ENCODE results near the gene GFY.

DNA sequence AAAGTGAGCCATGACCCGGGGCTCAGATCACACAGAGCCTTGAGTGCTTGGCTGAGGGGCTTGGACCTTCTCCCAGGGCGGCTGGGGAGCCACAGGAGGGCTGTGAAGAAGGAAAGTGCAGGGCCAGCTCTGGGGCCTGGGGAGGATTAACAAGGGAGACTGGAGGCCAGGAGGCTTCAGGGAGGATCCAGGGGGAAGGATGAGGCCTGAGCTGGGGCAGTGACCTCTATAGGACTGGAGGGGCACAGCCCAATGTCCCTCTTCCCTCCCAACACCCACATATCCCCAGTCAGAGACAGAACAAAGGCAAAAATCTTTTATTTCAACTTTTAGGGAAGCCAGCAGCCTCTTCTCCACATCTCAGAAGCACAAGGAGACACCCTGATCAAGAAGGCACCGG lies 20.8 kb downstream of the GFY start:
- TF ChIP-seq POLR2A (IDR thresholded peaks at IDR 0.05; ENCODE audit: low read depth, low read length) (no peak), CTCF (IDR thresholded peaks at IDR 0.05; ENCODE audit: extremely low read depth in 1 of 2, insufficient read depth in 1 of 2, low read depth in 1 of 2, low read length in 2 of 2) (no peak), MYC (IDR thresholded peaks at IDR 0.05; ENCODE audit: low read depth, low read length) (no peak), EZH2 (IDR thresholded peaks at IDR 0.05; ENCODE audit: borderline replicate concordance, low read depth, low read length, severe bottlenecking) (no peak)

Measured in endothelial cell of umbilical vein (primary cell).